Thyroid gland (tissue), 4 donors: Measurements from ENCODE around the gene RPS2. TPM values are rescaled to one million over a fixed set of nuclear protein-coding genes. Genes with fewer than 3 reads are reported as not detected.

Experiments used
- DNase-seq, 2 donors: peaks; one replicate each; pipeline ENCODE4 v3.0.0-alpha.2; 2019
- H3K27ac ChIP-seq, 3 donors: fragments of 200-600 bp; sonication (generic); 1 replicate in 2 of 3; 2 replicates in 1 of 3; pipeline ENCODE4 v1.5.1; 2016 to 2019; ENCODE audit warnings: mild to moderate bottlenecking in 1 of 3, moderate library complexity in 1 of 3
- H3K27me3 ChIP-seq: fragments of 200-600 bp; sonication (generic); one replicate; pipeline ENCODE4 v1.5.1; 2019
- H3K36me3 ChIP-seq, 2 donors: fragments of 200-600 bp; sonication (generic); one replicate each; pipeline ENCODE4 v1.5.1; 2016 to 2019
- H3K4me1 ChIP-seq, 2 donors: fragments of 200-600 bp; sonication (generic); one replicate each; pipeline ENCODE4 v1.5.1; 2017 to 2019
- H3K4me3 ChIP-seq, 3 donors: fragments of 200-600 bp; sonication (generic); replicated peaks in 1 of 3; 1 replicate in 2 of 3; 2 replicates in 1 of 3; pipeline ENCODE4 v1.5.1; 2016; ENCODE audit warnings: mild to moderate bottlenecking in 1 of 3
- H3K9me3 ChIP-seq: fragments of 200-600 bp; sonication (generic); one replicate; pipeline ENCODE4 v1.5.1; 2017
- CTCF ChIP-seq, 6 experiments: fragments of 200-600 bp in 3 of 6; fragments of 450-650 bp in 3 of 6; sonication (generic) in 3 of 6; IDR thresholded peaks; one replicate each; pipeline ENCODE4 v1.5.1; 2016 to 2019; ENCODE audit warnings: antibody characterized with exemption in 6 of 6, mild to moderate bottlenecking in 2 of 6, inconsistent platforms in 1 of 6, moderate library complexity in 1 of 6
- POLR2A ChIP-seq, 2 donors: fragments of 450-650 bp; IDR thresholded peaks; one replicate each; pipeline ENCODE4 v1.6.1; 2017; ENCODE audit warnings: antibody characterized with exemption in 2 of 2, mild to moderate bottlenecking in 2 of 2, moderate library complexity in 1 of 2
- WGBS, 2 donors: methylation state at CpG; one replicate each; pipeline ENCODE4 v1.1.5; 2017; 5-methylcytosine and 5-hydroxymethylcytosine counted together
- intact Hi-C: fragments of 100-400 bp; cut with DNase I; formaldehyde crosslinking; loops from one replicate; pipeline ENCODE4 v1.15.1; 2023
- total RNA-seq, 4 donors: library from RNA; depleted of rRNA; stranded (reverse); fragments of >200 nt; gene quantifications; one replicate each; pipeline ENCODE4 v1.2.3, GENCODE V29; 2016

The RPS2 gene
- total RNA-seq, 4 donors from 2014 or later = 976 to 2,244 (median 1,167) TPM

- Histone ChIP-seq H3K4me1 (peaks cover 24 to 36% of the 10 kb centered on the region in 2 donors), H3K27ac (no peak overlapping the region), H3K27me3 (peaks cover 14% of the 10 kb centered on the region), H3K36me3 (no peaks in the 10 kb centered on the region), H3K9me3 (no peaks in the 10 kb centered on the region), H3K4me3 (peak overlapping the region in 1 of 3 donors; percentile 30)
- DNase-seq = peak; percentile 83 to 84
- intact Hi-C loops = no loop called here
- TF ChIP-seq CTCF (IDR thresholded peaks at IDR 0.05) (no peak), POLR2A (IDR thresholded peaks at IDR 0.05) (peak in 1 of 2 donors; percentile 14)
- WGBS, 2 donors = 11% methylated on average over 9 of the region's 96 CpGs; no CpG with 5 or more reads in 1 of the 2 donors
Measured at GRCh38 chr16:1991948-1992703, 27.5 kb upstream of the RPS2 start.

GRCh38 chr16:1991588-1991947, 26.9 kb upstream of the RPS2 start:
- Histone ChIP-seq H3K4me1 (peaks cover 24 to 36% of the 10 kb centered on the region in 2 donors), H3K4me3 (peak overlapping the region in 1 of 3 donors; percentile 30), H3K27ac (no peak overlapping the region), H3K36me3 (peaks cover 0 to 2% of the 10 kb centered on the region in 2 donors), H3K27me3 (peaks cover 14% of the 10 kb centered on the region), H3K9me3 (no peaks in the 10 kb centered on the region)
- TF ChIP-seq POLR2A (IDR thresholded peaks at IDR 0.05) (no peak), CTCF (IDR thresholded peaks at IDR 0.05) (no peak)
- DNase-seq = no peak
- WGBS, 2 donors = 13% methylated on average over 19 to 20 of the region's 22 CpGs
- intact Hi-C loops = no loop called here

- TF ChIP-seq POLR2A (IDR thresholded peaks at IDR 0.05) (no peak), CTCF (IDR thresholded peaks at IDR 0.05) (no peak)
- Histone ChIP-seq H3K4me1 (peaks cover 24 to 36% of the 10 kb centered on the region in 2 donors), H3K4me3 (no peak overlapping the region), H3K36me3 (peaks cover 3 to 6% of the 10 kb centered on the region in 2 donors), H3K27me3 (peaks cover 14% of the 10 kb centered on the region), H3K27ac (no peak overlapping the region), H3K9me3 (no peaks in the 10 kb centered on the region)
- 10 to 15% methylated on average over 10 to 16 of the region's 18 CpGs for WGBS, 2 donors
- intact Hi-C loops = no loop called here
- DNase-seq = no peak
Measured at GRCh38 chr16:1991135-1991551, 26.5 kb upstream of the RPS2 start.

DNA sequence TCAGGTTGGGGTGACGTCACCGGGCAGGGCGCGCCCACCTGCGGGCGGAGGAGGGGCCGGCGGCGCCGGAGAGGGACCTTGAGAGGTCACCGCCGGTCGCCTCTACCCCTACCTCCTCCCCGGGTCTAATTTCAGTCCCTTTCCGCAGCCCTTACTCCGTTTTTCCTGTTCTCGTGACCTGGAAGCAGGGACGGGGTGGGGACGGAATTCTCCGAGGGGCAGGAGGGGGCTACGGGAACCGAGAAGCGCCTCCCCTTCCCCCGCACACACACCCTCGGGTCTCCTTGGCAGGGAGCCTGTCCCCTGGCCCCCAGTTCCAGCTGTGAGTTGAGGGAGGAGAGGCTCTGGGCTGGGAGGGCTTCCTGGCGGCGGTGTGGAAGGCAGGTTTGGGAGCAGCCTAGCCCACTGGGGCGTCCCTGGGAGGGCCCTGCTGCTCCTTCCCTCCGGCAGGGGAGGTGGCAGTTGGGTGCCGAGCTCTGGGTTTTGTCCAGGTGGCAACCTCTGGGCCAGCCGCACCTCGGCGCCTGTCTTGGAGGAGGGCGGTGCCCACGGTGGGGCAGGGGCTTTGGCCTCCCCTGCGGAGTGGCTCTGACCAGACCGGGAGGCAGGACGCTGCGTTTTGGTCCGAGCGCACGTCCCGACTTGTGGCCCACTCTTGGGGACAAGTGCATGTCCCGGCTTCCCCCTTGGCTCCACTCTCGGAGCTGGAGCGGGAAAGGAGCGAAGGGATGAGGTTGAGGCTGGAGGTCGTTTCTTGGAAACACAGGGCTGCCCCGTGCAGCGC, 25.9 kb upstream of the RPS2 start:
- Histone ChIP-seq H3K4me3 (no peak overlapping the region), H3K27ac (no peak overlapping the region), H3K27me3 (peaks cover 14% of the 10 kb centered on the region), H3K36me3 (peaks cover 9 to 12% of the 10 kb centered on the region in 2 donors), H3K9me3 (no peaks in the 10 kb centered on the region), H3K4me1 (peaks cover 24 to 36% of the 10 kb centered on the region in 2 donors)
- 1 to 3% methylated on average over 32 to 36 of the region's 50 CpGs for WGBS, 2 donors
- intact Hi-C loops = no loop called here
- no peak for DNase-seq
- TF ChIP-seq CTCF (IDR thresholded peaks at IDR 0.05) (no peak), POLR2A (IDR thresholded peaks at IDR 0.05) (no peak)

DNA sequence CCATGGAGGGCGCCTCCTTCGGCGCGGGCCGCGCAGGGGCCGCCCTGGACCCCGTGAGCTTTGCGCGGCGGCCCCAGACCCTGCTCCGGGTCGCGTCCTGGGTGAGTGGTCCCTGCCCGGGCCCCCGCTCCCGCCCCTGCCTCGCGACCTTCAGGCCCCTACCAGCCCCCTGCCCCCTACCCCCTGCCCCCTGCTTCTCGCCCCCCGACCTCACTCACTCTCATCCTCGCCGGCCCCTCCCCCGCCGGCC, 25.4 kb upstream of the RPS2 start:
- peaks cover 24 to 40% of the 10 kb centered on the region in 2 donors for H3K4me1 ChIP-seq
- no peak for DNase-seq
- no peak overlapping the region for H3K4me3 ChIP-seq
- H3K27me3 ChIP-seq = peaks cover 14% of the 10 kb centered on the region
- WGBS, 2 donors = 0 to 9% methylated on average over 3 to 6 of the region's 25 CpGs
- peaks cover 10 to 13% of the 10 kb centered on the region in 2 donors for H3K36me3 ChIP-seq
- no peaks in the 10 kb centered on the region for H3K9me3 ChIP-seq
- intact Hi-C loops = no loop called here
- TF ChIP-seq CTCF (IDR thresholded peaks at IDR 0.05) (no peak), POLR2A (IDR thresholded peaks at IDR 0.05) (no peak)
- H3K27ac ChIP-seq = no peak overlapping the region
